ENCODE measurements around the gene SIRT4.

Gene SIRT4

GRCh38 chr12:120264086-120264903, 37.8 kb upstream of the SIRT4 start:
- peak overlapping the region; percentile 86 to 93 for H3K4me3 ChIP-seq (ENCODE audit: low read depth in 1 of 2, low read length in 1 of 2)
- H3K4me1 ChIP-seq (ENCODE audit: control insufficient read depth in 1 of 2, insufficient read depth in 1 of 2, low read depth in 1 of 2, low read length in 1 of 2) = peaks cover 60 to 62% of the 10 kb centered on the region in 2 experiments
- H3K36me3 ChIP-seq = peaks cover 25% of the 10 kb centered on the region
- TF ChIP-seq CTCF (IDR thresholded peaks at IDR 0.05) = no peak
- no peaks in the 10 kb centered on the region for H3K27me3 ChIP-seq
- H3K9me3 ChIP-seq = no peaks in the 10 kb centered on the region
- H3K27ac ChIP-seq = peak overlapping the region; percentile 99

GRCh38 chr12:120264904-120265472, 37.1 kb upstream of the SIRT4 start:
- peaks cover 53 to 55% of the 10 kb centered on the region in 2 experiments for H3K4me1 ChIP-seq (ENCODE audit: control insufficient read depth in 1 of 2, insufficient read depth in 1 of 2, low read depth in 1 of 2, low read length in 1 of 2)
- peak overlapping the region; percentile 86 to 93 for H3K4me3 ChIP-seq (ENCODE audit: low read depth in 1 of 2, low read length in 1 of 2)
- H3K27me3 ChIP-seq = no peaks in the 10 kb centered on the region
- H3K9me3 ChIP-seq = no peaks in the 10 kb centered on the region
- TF ChIP-seq CTCF (IDR thresholded peaks at IDR 0.05) = no peak
- H3K36me3 ChIP-seq = peaks cover 23% of the 10 kb centered on the region
- peak overlapping the region; percentile 99 for H3K27ac ChIP-seq

GRCh38 chr12:120265473-120266179, 36.5 kb upstream of the SIRT4 start, which contains the start of gene PXN:
Gene PXN, minus strand, starts transcription at chr12:120265730. Its CDS starts 101 bp downstream, at chr12:120265629.
- peak within 1 kb of the TSS; percentile 86 to 93 for H3K4me3 ChIP-seq (ENCODE audit: low read depth in 1 of 2, low read length in 1 of 2)
- H3K27me3 ChIP-seq = no peaks in the 10 kb centered on the region
- peak; percentile 95 for TF ChIP-seq CTCF (IDR thresholded peaks at IDR 0.05)
- peaks cover 46 to 49% of the 10 kb centered on the region in 2 experiments for H3K4me1 ChIP-seq (ENCODE audit: control insufficient read depth in 1 of 2, insufficient read depth in 1 of 2, low read depth in 1 of 2, low read length in 1 of 2)
- H3K27ac ChIP-seq = peak within 1 kb of the TSS; percentile 99
- H3K36me3 ChIP-seq = peaks cover 21% of the 10 kb centered on the region
- H3K9me3 ChIP-seq = no peaks in the 10 kb centered on the region

DNA sequence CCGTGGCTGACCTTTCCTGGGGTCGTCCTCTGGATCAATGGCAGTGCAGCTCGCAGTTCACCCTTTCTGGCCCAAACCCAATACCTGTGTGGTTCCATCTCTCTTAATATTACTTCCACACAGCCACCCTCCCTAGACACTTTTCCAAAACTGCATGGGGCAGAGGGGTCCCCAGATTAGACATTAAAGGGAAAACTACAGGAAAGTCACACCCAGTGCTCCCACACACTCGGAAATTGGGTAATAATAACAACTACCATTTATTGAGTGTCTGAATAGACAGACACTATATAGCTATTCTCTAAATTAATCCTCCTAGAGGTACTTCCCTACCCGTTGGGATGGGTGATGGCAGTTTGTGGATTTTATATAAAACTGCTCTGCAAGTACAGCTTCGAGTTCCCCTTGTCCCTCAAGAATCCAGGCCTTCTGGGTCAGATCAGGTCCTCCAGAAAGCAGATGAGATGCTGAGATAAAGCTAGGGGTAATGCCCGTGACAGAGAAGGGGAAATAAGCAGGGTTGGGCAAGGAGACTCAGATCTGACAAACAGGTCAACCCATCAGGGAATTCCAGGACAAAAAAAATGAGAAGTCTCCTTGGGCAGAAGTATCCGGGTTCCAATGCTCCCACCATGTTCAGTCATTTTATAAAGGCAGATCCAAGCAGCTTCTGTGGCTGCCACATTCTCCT, 35.8 kb upstream of the SIRT4 start:
- peak overlapping the region in 1 of 2 experiments; percentile 29 for H3K4me3 ChIP-seq (ENCODE audit: low read depth in 1 of 2, low read length in 1 of 2)
- peaks cover 15% of the 10 kb centered on the region for H3K36me3 ChIP-seq
- peak overlapping the region; percentile 99 for H3K27ac ChIP-seq
- H3K4me1 ChIP-seq (ENCODE audit: control insufficient read depth in 1 of 2, insufficient read depth in 1 of 2, low read depth in 1 of 2, low read length in 1 of 2) = peaks cover 39 to 42% of the 10 kb centered on the region in 2 experiments
- H3K27me3 ChIP-seq = no peaks in the 10 kb centered on the region
- no peaks in the 10 kb centered on the region for H3K9me3 ChIP-seq
- no peak for TF ChIP-seq CTCF (IDR thresholded peaks at IDR 0.05)

- TF ChIP-seq CTCF (IDR thresholded peaks at IDR 0.05) = no peak
- Histone ChIP-seq H3K27me3 (no peaks in the 10 kb centered on the region), H3K9me3 (no peaks in the 10 kb centered on the region), H3K27ac (no peak overlapping the region), H3K36me3 (peaks cover 4% of the 10 kb centered on the region), H3K4me1 (ENCODE audit: control insufficient read depth in 1 of 2, insufficient read depth in 1 of 2, low read depth in 1 of 2, low read length in 1 of 2) (peaks cover 25 to 28% of the 10 kb centered on the region in 2 experiments), H3K4me3 (ENCODE audit: low read depth in 1 of 2, low read length in 1 of 2) (no peak overlapping the region)
Measured at GRCh38 chr12:120267736-120268135, 34.4 kb upstream of the SIRT4 start.
